Neural crest cell (in vitro differentiated cells): ENCODE measurements around the gene SPECC1. TPM values are rescaled to one million over a fixed set of nuclear protein-coding genes. Genes with fewer than 3 reads are reported as not detected.

ENCODE experiments used
- DNase-seq: peaks from one replicate; pipeline ENCODE4 v3.0.0; 2021; ENCODE audit warnings: low read depth, mixed read lengths, low spot score
- H3K27ac Mint-ChIP-seq: one replicate; pipeline ENCODE4 v1.8.0; 2021; ENCODE audit warnings: mild to moderate bottlenecking, mixed read lengths; ENCODE audit not compliant: unreplicated experiment
- H3K27me3 Mint-ChIP-seq: 2 replicates; pipeline ENCODE4 v1.8.0; 2021; ENCODE audit warnings: low read depth, mild to moderate bottlenecking, mixed read lengths
- H3K36me3 Mint-ChIP-seq: 2 replicates; pipeline ENCODE4 v1.8.0; 2021; ENCODE audit warnings: low read depth, mild to moderate bottlenecking, mixed read lengths
- H3K4me1 Mint-ChIP-seq: 2 replicates; pipeline ENCODE4 v1.8.0; 2021; ENCODE audit warnings: mixed read lengths
- H3K4me3 Mint-ChIP-seq: one replicate; pipeline ENCODE4 v1.8.0; 2021; ENCODE audit warnings: mild to moderate bottlenecking, mixed read lengths
- H3K9me3 Mint-ChIP-seq: 2 replicates; pipeline ENCODE4 v1.8.0; 2021; ENCODE audit warnings: mixed read lengths
- CTCF ChIP-seq: fragments of 200-600 bp; sonication (generic); conservative IDR thresholded peaks from 2 replicates; pipeline ENCODE4 v1.5.0; 2021; ENCODE audit warnings: antibody characterized with exemption, mild to moderate bottlenecking
- total RNA-seq: library from RNA; stranded (reverse); gene quantifications from 2 replicates; pipeline ENCODE4 v1.2.1, GENCODE V29; 2021

SPECC1 gene
- total RNA-seq, 1 donor from 2014 or later, result 71.0 TPM

GRCh38 chr17:20141198-20141972, 132.2 kb downstream of the SPECC1 start:
- no peak for DNase-seq
- Mint-ChIP-seq H3K9me3 (no peaks in the 10 kb centered on the region), H3K4me1 (peaks cover 9% of the 10 kb centered on the region), H3K4me3 (no peak overlapping the region), H3K36me3 (no peaks in the 10 kb centered on the region), H3K27me3 (no peaks in the 10 kb centered on the region), H3K27ac (no peak overlapping the region)
- TF ChIP-seq CTCF, result no peak

GRCh38 chr17:20142268-20142667, 133.1 kb downstream of the SPECC1 start:
- H3K9me3 Mint-ChIP-seq, result no peaks in the 10 kb centered on the region
- H3K4me1 Mint-ChIP-seq, result peaks cover 9% of the 10 kb centered on the region
- no peak for TF ChIP-seq CTCF
- no peak for DNase-seq
- H3K4me3 Mint-ChIP-seq, result no peak overlapping the region
- no peak overlapping the region for H3K27ac Mint-ChIP-seq
- no peaks in the 10 kb centered on the region for H3K36me3 Mint-ChIP-seq
- H3K27me3 Mint-ChIP-seq, result no peaks in the 10 kb centered on the region

- H3K36me3 Mint-ChIP-seq, result no peaks in the 10 kb centered on the region
- H3K27me3 Mint-ChIP-seq, result no peaks in the 10 kb centered on the region
- DNase-seq, result no peak
- H3K27ac Mint-ChIP-seq, result no peak overlapping the region
- TF ChIP-seq CTCF, result no peak
- H3K4me1 Mint-ChIP-seq, result peaks cover 9% of the 10 kb centered on the region
- H3K4me3 Mint-ChIP-seq, result no peak overlapping the region
- no peaks in the 10 kb centered on the region for H3K9me3 Mint-ChIP-seq
Observed at GRCh38 chr17:20143740-20144139, 134.6 kb downstream of the SPECC1 start.

- H3K9me3 Mint-ChIP-seq, result no peaks in the 10 kb centered on the region
- no peak overlapping the region for H3K4me3 Mint-ChIP-seq
- no peaks in the 10 kb centered on the region for H3K27me3 Mint-ChIP-seq
- H3K27ac Mint-ChIP-seq, result no peak overlapping the region
- no peak for DNase-seq
- peaks cover 9% of the 10 kb centered on the region for H3K4me1 Mint-ChIP-seq
- H3K36me3 Mint-ChIP-seq, result no peaks in the 10 kb centered on the region
- TF ChIP-seq CTCF, result no peak
Observed at GRCh38 chr17:20145567-20145966, 136.4 kb downstream of the SPECC1 start.

GRCh38 chr17:20149251-20149650, 140.1 kb downstream of the SPECC1 start:
- Mint-ChIP-seq H3K36me3 (no peaks in the 10 kb centered on the region), H3K27ac (no peak overlapping the region)

More at GRCh38 chr17:20149251-20149650, 140.1 kb downstream of the SPECC1 start:
- Mint-ChIP-seq H3K9me3 (no peaks in the 10 kb centered on the region), H3K4me1 (no peaks in the 10 kb centered on the region), H3K27me3 (no peaks in the 10 kb centered on the region), H3K4me3 (no peak overlapping the region)
- TF ChIP-seq CTCF, result no peak
- DNase-seq, result no peak
